ENCODE results near the gene PSD2.

The PSD2 gene

DNA sequence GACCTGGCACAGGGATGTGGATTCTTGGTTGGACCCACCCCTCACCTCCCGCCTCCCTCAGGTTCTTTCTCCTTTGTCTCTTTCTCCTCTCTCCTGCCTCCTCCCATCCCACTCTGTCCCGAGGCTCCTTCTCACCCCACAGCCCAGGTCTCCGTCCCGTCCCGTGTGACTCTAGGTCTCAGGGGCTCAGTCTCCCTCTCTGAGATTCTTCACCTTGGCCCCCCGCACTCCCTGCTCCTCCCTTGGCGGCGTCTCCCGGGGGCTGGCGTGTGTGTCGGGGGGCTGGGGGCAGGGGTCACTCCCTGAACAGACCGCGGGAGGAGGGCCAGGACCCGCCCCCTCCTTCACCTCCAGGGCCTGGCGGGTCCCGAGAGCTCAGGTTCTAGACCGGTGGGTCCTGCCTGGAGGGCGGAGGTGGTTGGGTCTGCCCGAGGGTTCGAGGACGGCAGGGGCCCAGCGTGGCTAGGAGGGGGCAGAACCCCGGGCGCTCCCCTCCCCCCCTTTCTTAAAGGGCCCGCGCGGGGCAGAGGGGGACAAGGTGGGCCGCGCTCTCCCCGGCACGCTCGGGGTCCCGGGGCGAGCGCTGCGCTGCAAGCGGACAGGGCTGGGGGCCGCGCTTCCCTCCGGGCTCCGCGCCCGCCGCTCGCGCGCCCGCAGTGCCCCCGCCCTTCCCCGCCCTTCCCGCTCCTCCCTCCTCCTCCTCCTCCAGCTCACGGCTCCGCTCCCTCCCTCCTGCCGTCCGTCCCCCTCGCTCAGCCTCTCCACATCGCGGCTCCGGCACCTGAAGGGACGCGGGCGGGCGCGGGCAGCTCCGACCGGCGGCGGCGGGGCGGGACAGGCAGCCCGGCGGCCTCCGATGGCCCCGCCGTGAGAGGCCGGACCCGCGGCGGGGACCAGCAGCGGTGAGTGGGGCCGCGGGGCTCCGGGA, at the start of gene PSD2:
Gene PSD2 (plus strand): TSS at position 735 of the 928 bp plus-strand sequence. CDS start 13,633 bp downstream, outside the sequence.
- DNase-seq, result no peak

DNA sequence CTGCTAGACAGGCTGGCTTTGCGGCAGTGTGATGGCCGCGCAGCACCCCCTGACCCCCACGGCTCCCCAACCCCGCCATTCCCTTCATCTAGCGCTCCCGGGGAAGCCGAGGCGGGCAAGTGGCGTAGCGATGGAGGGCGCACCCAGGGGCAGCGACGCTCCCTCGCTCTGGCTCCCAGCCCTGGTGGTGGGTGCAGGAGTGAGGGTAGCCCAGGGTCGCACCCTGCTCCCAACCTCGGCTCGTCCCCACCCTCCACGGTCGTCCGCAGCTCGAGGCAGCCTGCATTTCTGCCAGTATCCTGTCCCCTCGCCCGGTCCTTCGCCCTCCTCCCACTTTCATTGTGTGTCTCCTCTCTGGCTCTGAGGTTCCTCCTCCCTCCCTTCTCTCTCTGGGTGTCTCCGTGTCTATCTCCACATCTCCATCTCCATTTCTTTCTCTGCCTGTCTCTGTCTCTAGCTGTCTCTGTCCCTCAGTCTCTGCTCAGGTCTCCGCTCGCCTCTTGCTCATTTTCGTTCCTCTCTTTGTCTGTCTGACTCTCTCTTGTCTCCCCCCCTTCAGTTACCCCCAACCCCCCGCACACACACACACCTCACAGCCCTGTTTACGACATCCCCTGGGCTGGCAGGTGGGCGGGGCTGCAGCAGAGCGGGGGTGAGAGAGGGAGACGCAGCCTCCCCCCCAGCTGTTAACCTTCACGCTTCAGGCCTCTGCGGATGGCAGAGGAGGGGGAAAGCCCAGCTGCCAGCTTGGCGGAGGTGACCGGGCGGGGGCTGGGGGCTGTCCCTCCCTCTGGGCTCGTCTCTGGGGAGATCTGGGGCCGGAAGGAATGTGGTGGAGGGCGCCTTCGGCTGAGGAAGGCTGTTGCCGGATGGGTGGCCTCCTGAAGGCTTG, 48.7 kb upstream of the PSD2 start:
- DNase-seq, result no peak

DNA sequence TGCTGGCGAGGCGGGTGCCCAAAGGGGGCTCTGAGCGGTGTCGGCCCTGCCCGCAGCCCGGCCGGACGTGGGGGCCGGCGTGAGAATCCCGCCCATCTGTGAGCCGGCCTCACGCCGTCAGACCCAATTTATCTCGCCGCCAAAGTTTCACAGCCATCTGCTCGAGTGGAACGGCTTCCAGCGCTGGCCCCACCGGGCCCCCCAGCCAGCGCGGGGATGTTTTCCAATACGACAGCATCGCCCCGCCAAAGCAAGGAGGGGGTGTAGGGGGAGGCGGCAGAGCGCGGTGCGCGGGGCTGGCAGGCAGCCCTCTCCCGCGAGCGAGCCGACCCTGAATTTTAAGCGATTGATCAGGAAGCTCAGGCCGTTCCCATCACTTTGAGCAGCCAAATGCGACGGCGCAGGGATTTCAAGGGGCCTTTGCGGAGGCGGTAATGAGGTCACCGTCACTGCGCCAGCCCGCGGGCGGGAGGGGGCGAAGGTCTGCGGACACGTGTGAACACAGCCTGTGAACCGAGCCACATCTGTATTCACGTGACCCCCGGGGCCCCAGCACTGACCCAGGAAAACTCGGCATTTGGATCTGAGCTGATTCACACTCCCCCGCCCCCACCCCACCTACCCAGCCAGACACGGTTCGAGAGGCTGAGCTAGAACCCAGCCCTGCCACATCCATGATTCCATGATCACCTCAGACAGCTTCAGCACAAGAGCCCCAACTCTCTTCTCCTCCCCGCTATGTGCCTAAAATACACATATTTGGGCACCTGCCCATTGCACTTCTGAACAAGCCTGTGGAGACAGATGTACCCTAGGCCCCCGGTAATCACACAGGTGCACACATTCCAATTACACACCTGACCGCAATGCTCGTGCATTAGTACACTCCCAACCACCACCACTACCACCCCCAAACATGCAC, 47.8 kb upstream of the PSD2 start:
- no peak for DNase-seq

DNA sequence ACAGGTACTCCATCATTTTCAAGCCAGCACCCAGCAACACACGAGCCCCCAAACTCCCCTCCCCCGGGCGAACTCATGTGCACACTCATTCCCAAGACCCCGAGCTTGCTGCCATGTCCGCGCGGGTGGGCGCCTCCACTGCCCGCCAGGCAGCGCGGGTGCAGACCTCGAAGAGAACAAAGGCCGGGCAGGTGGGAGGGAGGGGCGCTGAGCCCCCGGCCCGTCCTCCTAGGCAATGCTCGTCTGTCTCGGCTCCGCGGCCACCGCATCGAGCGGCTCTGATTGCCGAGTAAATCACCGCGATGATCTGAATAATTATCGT, 47.1 kb upstream of the PSD2 start:
- DNase-seq, result no peak

DNA sequence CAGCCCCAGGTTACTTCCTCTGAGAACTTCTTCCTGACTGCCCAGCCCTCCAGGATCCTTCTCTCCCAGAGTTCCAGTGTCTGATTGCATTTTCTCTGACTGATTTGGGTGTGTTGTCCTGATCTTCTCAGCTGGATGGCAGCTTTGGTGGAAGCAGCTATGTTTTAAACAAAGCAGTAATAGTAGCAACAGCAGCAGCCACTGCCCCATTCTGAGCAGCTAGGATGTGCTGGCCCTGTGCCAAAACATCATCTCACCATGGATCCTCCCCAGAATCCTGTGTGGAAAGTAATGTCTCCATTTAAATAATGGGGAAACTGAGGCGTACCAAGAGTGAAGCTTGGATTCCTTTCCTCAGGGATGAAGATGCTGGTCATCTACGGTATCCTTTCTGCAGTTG, 46.4 kb upstream of the PSD2 start:
- DNase-seq, result no peak

DNA sequence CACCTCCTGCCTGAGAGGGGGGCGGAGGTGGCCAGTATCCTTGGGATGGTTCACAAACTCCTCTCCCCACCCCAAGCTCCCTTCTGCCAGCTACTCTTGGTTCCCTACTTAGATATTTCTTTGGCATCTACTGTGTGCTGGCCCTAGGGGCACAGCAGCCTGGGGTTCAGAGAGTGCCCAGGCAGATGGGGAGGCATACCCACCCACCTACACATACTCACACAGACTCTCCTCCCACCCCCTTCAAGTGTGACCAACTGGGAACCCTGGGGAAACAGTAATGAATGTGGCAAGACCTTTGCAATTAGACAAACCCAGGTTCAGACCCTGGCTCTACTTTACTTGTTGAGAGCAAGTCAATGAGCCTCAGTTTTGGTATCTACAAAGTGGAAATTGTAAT, 44.4 kb upstream of the PSD2 start:
- DNase-seq, result no peak

DNA sequence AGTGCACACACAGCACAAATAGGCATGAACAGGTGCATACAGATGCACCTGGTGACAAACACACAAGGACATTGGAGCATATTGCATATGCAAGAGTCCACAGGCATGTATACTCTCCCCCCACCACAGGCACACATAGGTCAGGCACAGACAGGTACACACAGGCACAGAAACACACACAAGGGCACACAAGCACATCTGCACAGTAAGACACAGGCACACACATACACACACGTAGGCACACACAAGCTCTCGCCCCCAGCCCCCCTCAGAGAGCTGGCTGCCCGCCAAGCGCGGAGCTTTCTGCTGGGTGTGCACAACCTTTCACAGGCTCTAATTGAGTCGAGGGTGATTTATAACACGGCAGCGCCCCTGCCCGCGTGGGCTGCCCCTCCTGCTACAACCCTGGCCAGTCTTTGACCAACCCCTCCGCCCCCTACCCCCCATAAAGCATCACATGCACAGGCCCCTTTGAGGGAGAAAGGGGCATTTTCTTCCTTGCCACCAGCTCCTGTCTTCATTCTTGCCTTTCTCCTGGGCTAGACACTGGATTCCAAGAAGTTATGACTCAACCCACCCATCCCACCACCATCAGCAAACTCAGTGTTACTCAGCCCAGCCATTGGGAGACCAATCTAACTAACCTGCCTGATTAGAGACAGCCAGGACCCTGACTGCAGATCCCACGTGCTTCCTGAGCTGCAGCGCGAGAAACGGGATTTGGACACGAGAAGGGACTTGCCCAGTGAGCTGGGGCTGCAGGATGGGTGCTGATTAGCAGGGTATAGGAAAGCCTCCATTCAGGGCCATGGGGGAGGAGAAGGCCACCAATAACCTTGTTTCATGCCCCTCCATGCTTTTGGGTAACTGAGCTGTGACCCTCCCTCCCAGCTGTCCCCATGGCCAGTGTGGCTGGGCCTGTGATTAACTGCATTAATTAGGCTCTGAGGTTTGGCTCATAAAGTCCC, 42.8 kb upstream of the PSD2 start:
- no peak for DNase-seq

DNA sequence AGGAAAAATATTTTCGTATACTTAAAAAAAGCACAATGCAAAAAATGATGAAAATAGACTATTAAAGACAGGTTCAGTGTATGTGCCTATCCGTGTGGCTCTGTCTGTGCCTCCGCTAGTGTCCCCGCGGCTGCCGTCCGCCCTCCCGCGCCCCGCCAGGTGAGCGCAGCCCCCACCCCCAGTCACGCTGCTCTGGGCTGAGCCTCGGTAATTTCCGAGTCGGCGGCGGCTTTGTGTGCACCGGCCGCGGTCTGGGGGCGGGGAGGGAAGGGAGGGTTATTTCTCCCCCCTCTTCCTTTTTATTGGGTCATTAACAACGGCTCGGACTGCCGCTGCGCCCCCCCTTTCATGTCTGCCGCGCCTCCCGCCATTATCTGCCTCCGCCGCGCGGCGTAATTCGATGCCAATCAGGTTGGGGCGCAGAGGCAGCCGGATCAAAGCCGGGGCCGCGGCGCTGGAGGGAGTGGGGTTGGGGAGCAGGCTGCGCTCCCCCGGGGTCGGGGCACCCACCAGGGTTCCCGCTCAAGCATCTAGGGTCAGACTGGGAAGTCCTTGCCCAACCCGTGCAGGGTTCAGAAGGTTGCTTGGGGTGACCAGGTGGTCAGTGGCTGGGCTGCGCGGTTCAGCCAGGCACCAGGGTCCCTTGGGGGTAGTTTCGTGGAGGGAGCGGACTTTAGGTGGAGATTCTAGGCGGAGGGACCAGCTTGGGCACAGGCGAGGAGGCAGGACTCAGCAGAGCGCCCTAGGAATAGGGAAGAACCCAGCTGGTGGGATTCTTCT, 39.5 kb upstream of the PSD2 start:
- no peak for DNase-seq

DNA sequence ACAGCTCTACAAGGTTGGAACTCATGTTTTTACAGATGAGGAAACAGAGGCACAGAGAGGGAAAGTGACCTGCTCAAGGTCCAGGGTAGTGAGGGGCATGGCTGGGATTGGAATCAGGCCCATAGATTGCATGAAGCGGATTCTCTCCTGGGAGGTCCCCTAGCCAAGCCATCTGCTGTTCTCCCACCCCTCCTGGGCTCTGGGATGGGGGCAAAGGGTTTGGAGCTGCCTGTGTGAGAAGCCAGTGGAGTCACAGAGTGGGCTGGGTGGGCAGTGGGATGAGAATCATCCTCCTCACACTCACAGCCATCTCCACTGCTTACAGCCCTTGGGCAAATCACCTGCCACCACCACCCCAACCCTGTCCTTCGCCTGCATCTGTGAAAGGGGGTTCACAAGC, 38.6 kb upstream of the PSD2 start:
- no peak for DNase-seq

DNA sequence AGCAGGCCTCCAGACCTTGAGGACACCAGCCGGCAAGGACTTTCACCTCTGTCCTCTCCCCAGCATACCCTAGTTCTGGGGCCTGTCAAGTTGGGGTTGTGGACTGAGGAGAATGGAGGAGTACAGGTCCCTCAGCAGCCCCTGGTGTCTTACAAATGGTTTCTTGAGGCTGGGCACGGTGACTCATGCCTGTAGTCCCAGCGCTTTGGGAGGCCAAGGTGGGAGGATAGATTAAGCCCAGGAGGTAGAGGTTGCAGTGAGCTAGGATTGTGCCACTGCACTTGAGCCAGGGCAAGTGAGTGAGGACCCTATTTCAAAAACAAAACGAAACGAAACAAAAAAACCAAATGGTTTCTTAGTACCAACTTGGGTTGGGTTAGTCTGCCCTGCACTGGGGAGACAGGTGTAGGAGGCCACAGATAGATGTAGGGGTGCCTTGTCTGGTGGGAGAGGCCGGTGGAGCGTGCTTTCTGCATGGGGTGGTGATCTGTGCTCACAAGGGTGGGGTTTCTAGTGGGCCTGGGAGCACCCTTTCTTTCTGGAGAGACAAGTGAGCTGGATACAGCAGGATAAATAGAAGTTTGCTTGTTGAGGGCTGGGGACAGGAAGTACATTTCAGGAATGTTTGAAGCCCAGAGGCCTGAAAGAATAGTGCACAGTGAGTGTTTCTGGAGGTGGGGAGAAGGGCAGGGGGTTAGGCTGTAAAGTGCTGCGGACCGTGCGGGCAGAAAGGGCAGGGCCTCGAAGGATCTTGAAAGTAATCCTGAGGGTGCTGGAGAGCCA, 37.7 kb upstream of the PSD2 start:
- DNase-seq, result no peak

DNA sequence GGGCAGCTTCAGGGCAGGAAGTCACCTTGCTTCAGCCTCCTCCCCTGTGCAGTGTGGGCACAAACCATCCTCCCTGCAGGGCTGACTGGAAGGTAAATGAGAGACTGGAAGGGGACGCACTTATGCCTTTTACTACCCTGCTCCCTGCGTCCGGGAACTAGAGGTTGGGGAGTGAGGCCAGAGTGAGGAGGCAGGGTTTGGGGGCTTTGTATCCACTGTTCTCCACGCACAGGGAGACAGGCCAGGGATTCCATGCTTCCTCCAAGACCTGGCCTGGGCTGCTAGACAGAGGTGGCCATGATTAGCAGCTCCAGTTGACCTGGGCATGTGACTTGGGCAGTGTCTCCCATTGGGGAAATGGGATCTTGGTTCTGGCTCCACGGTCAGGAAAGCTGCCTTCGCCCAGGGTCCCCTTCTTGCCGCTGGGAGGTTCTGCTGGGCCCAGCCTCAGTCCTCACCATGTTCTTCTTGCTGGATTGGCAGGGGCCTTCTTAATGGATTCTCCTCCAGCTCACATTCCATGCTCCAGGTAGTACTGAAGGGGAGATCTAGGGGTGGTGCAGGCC, 37.0 kb upstream of the PSD2 start:
- DNase-seq, result no peak

DNA sequence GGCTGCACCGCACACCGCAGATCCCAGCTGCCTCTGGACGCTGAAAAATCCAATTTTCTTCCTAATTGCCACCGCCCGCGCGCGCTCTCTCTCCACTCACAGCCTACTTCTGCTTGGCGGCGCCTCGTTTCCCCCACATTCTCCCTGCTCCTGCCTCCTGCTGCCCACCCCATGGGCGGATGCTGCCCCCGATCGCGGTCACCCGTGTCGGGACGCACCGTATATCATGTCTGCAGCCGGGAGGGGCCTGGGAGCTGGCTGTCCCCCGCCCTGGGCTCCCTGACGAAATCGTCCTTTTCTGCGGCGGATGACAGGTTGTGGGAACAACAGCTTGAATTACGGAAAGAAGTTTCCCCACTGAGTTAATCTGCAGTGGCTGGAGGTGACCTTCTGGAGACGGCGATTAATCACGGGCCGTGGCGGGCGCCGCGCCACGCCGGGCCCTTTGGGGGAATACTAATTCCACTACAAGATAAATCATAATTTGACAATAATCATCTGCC, 36.3 kb upstream of the PSD2 start:
- DNase-seq, result no peak

DNA sequence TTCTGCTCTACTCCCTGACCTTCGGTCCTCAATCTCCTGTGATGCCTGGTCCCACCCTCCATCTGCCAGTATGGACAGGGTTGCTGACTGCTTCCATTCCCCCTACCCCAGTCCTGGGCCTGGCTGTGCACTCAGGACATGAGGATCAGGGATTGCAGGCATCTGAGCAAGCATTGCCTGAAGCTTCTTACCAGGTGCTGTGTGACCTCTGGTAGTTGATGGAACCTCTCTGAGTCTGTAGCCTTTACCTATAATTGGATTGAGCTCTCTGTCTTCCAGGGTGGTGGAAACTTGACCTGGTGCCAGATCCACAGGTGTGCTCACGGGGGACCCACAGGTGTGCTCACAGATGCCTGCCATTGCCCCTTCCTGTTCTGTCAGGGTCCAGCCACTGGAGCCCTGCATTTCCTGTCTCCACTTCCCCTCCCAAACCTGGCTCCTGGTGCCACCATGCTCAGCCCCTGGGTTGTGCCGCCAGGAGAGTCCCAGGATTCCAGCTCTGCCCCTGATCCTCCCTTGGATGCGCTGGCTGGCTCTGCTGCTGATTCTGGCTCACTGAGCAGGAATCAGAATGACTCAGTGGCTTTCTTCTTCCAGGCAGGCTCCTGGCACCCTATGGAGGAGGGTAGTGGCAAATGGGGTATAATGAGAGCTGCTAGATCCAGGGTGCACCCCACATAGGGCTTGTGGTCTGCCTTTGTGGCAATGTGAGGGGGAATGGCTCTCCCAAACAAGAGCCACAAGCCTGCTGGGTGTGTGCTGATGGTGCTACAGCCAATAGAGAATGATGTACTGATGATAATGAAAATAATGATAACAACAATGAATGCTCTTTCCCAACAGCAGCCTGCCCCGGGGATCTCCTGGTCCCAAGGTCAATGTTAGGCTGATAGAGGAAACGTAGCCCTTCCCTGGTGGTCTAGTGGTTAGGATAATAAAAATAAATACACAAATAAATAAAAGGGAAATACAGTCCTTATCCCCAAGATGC, 35.2 kb upstream of the PSD2 start:
- DNase-seq, result no peak

DNA sequence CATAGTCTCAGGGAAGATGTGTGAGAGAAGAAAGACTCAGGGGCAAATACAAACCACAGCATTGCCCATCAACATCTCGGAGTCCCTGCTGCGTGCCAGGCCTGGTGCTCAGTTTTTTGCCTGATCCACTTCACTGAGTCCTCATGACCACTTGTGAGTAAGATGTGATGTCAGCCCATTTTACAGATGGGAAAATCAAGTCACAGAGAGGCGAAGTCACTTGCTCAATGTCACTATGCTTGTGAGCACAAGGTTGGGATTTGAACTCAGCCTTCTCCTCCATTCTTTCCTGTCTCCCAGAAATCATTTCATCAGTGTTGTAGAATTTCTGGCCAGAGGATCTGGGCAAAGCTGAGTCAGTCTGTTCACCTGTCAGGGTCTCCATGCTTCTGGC, 34.6 kb upstream of the PSD2 start:
- DNase-seq, result no peak

DNA sequence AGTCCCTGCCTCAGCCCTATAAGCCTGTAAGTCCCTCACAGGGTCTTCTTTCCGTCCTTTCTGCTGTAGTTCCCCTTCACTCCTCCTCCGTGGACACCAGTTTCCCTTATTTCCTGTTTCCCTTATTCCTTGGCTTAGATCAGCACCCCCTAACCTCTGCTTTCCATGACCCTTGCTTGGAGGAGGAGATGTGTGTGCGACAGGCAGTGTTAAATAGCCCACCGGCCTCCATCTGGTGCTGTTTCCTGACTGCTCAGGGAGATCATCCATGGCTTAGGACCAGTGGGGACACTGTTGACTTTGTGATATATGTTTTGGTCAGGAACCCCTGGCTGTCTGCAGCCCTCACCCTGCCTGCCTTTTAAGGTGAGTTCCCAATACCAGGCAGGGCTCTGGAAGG, 34.1 kb upstream of the PSD2 start:
- DNase-seq, result no peak

DNA sequence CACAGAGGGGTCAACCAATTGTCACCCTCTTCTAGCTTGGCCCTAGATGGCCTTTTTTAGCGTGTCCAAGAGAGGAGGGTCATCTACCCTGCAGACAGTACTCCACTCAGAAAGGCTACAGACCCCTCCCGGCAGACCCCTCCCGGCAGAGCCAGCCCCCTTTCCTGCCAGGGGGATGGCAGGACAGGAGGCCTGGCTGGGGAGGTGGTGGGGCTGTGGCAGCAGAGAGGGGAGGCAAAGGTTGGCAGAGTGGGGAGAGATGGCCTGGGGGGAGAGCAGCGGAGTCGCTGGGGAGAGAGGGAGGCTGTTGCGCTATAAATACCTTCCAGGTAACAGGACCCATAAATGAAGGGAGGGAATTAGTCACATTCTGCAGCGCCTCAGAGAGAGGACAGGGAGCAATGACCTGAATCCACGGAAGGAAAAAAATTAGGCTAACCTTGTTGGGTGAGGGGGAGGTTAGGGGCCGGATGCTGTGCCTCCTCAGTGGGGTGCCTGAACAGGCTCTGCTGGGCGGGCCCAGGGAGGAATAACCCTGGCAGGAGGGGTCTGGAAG, 32.9 kb upstream of the PSD2 start:
- DNase-seq, result no peak

DNA sequence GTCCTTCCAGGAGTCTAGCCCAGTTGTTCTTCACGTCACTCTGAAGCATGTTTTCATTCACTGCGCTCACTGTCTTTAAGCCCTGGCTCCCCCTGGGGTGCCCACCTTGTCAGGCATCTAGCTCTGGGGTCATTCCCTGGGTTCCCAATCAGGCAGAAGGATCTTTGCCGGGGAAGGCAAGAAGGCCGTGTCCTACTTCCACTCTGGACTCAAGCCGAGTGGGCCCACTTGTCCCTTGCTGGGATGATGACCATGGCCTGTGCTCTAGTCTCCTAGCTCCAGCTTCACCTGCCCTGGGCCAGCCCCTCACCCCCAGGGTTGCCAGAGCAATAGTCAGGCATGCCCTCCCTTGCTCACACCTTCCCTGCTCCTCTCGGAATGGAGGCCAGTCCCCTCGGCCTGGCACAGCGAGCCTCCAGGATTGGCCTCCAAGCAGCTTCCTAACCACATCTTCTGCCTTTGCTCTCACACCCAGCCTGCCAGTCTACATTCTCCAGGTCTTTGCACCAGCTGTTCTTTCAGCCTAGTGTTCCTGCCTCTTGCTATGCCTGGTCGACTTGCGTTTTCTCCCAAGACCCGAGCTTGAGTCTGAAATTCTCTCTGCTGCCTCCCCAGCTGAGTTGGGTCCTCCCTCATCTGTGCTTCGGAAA, 32.2 kb upstream of the PSD2 start:
- DNase-seq, result no peak

Measured in NCI-H187 treated with DMSO at 0.1 percent for 48 hours (cell line).